Colonic mucosa (tissue), 4 donors: ENCODE measurements around the gene CYFIP1. TPM values are rescaled to one million over a fixed set of nuclear protein-coding genes. Genes with fewer than 3 reads are reported as not detected.

ENCODE experiments used
- DNase-seq: peaks from one replicate; pipeline ENCODE4 v3.0.0-alpha.2; 2020
- H3K27ac ChIP-seq: fragments of 200-600 bp; one replicate; pipeline ENCODE4 v1.8.0; 2021
- H3K27me3 ChIP-seq: fragments of 200-600 bp; one replicate; pipeline ENCODE4 v1.8.0; 2021
- H3K36me3 ChIP-seq: fragments of 200-600 bp; one replicate; pipeline ENCODE4 v1.8.0; 2021
- H3K4me1 ChIP-seq: fragments of 200-600 bp; one replicate; pipeline ENCODE4 v1.8.0; 2021; ENCODE audit warnings: mild to moderate bottlenecking
- H3K4me3 ChIP-seq: fragments of 200-600 bp; one replicate; pipeline ENCODE4 v1.8.0; 2021
- H3K9ac ChIP-seq, 2 donors: one replicate each; pipeline ENCODE4 v1.7.0; 2013; ENCODE audit warnings: control low read depth in 2 of 2, low read depth in 2 of 2, low read length in 2 of 2
- H3K9me3 ChIP-seq: fragments of 200-600 bp; one replicate; pipeline ENCODE4 v1.8.0; 2021
- intact Hi-C: fragments of 100-400 bp; cut with DNase I; formaldehyde crosslinking; loops from one replicate; pipeline ENCODE4 v1.14.1; 2022
- total RNA-seq, 2 donors: library from RNA; stranded (reverse); fragmentation: NEBNext Ultra II Directional in 1 of 2; extraction: Animal tissue kit (Norgen Biotek cat#: 25700) in 1 of 2; gene quantifications; one replicate each; pipeline ENCODE4 v1.2.1, GENCODE V29; 2021
- TF ChIP-seq, protein P1 (sequence below): fragments of 200-600 bp; IDR thresholded peaks from one replicate; pipeline ENCODE4 v1.8.0; 2022; ENCODE audit warnings: antibody characterized with exemption, mild to moderate bottlenecking
- donor health status: healthy.
- donor health status: DM: no; HTN: no; CAD: no.
- donor health status: DM: no; HTN: no; CAD: no.

CYFIP1 gene
- total RNA-seq, 2 donors from 2014 or later, result 119 to 165 TPM

DNA sequence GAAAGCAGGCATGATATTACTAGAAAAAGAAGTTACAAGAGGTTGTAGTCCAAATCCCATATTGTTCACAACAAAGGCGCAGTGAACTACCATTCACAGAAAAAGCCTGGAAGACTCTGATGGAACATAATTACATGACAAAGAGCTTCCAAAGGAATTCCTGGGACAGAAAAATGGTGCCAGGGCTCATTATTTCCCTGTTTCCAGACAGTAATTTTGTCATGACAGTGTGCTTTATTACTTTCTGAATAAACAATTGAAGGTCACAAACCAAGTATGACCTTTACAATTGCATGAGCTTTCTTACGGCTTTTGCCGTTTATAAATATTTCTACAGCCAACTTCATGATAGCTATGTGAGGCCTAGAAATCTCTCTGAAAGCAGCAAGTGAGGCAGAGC lies 61.0 kb downstream of the CYFIP1 start:
- no peaks in the 10 kb centered on the region for H3K9me3 ChIP-seq
- H3K4me3 ChIP-seq, result no peak overlapping the region
- intact Hi-C loops, result no loop called here
- no peak overlapping the region for H3K9ac ChIP-seq
- DNase-seq, result no peak
- H3K4me1 ChIP-seq, result no peaks in the 10 kb centered on the region
- peaks cover 4% of the 10 kb centered on the region for H3K36me3 ChIP-seq
- no peaks in the 10 kb centered on the region for H3K27me3 ChIP-seq
- TF ChIP-seq, protein P1, sequence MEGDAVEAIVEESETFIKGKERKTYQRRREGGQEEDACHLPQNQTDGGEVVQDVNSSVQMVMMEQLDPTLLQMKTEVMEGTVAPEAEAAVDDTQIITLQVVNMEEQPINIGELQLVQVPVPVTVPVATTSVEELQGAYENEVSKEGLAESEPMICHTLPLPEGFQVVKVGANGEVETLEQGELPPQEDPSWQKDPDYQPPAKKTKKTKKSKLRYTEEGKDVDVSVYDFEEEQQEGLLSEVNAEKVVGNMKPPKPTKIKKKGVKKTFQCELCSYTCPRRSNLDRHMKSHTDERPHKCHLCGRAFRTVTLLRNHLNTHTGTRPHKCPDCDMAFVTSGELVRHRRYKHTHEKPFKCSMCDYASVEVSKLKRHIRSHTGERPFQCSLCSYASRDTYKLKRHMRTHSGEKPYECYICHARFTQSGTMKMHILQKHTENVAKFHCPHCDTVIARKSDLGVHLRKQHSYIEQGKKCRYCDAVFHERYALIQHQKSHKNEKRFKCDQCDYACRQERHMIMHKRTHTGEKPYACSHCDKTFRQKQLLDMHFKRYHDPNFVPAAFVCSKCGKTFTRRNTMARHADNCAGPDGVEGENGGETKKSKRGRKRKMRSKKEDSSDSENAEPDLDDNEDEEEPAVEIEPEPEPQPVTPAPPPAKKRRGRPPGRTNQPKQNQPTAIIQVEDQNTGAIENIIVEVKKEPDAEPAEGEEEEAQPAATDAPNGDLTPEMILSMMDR, result no peak
- H3K27ac ChIP-seq, result no peak overlapping the region

- Histone ChIP-seq H3K9ac (no peak overlapping the region), H3K36me3 (peaks cover 4% of the 10 kb centered on the region), H3K4me1 (no peaks in the 10 kb centered on the region), H3K4me3 (no peak overlapping the region), H3K9me3 (no peaks in the 10 kb centered on the region), H3K27me3 (no peaks in the 10 kb centered on the region), H3K27ac (no peak overlapping the region)
- TF ChIP-seq, protein P1, result no peak
- intact Hi-C loops, result no loop called here
- DNase-seq, result no peak
Observed at GRCh38 chr15:22918596-22919140, 61.5 kb downstream of the CYFIP1 start.

GRCh38 chr15:22918056-22918455 lies 62.1 kb downstream of the CYFIP1 start:
- intact Hi-C loops, result no loop called here
- Histone ChIP-seq H3K4me3 (no peak overlapping the region), H3K36me3 (peaks cover 4% of the 10 kb centered on the region), H3K9me3 (no peaks in the 10 kb centered on the region), H3K4me1 (no peaks in the 10 kb centered on the region), H3K27me3 (no peaks in the 10 kb centered on the region), H3K27ac (no peak overlapping the region), H3K9ac (no peak overlapping the region)
- TF ChIP-seq, protein P1, result no peak
- DNase-seq, result no peak

DNA sequence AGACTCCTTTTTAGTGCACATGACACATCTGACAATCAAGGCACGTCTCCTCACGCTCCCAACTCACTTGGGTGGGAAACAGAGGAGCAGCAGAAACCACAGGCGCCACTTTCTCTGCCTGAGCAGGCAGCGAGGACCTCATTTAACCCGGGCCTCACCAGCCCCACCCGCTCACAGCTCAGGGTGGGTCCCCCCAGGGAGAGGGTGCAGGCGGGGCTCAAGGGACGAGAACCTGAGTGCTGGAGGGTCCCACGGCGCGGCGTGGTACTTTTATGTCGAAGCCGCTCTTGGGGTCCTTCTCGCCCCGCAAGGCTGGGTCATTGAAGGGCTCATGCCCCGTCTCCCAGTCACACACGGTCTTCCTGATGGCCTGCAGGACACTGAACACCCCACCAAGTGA lies 62.6 kb downstream of the CYFIP1 start:
- no peak overlapping the region for H3K9ac ChIP-seq
- TF ChIP-seq, protein P1, result no peak
- H3K4me3 ChIP-seq, result no peak overlapping the region
- H3K4me1 ChIP-seq, result no peaks in the 10 kb centered on the region
- no peaks in the 10 kb centered on the region for H3K9me3 ChIP-seq
- no peak overlapping the region for H3K27ac ChIP-seq
- H3K27me3 ChIP-seq, result no peaks in the 10 kb centered on the region
- peaks cover 4% of the 10 kb centered on the region for H3K36me3 ChIP-seq
- DNase-seq, result no peak
- intact Hi-C loops, result no loop called here

DNA sequence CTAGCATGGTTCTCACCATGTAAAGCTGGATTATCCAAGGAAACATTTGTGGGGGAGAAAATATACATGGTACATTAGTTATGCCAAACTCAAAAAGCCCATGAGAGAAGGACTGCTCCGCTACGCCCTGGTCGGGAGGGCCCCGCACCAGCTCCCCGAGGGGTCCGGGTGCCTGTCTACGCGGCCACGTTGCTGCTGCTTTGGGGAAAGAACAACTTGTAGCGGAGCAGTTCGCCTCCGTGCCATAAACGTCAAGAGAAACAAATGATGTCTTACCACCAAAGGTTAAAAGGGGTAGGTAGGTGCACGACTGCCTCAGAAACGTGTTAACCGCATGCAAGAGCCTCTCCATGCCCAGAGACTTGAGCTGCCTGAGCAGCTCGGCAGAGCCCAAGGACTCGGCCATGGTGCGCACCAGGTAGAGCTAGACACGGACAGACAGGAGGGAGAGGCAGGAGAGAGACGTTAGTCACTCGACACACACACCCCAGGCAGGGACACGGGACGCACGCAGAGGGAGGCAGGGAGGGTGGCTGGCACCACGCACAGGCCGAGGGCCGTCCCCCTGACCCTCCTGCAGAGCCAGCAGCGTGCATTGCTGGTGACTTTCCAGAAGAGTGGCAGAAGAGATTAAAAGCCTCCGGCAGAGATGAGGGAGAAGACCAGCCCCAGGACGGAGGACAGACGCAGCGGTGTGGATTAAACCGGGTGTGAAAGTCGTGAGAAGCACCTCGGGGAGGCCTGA lies 63.4 kb downstream of the CYFIP1 start:
- Histone ChIP-seq H3K27ac (no peak overlapping the region), H3K27me3 (no peaks in the 10 kb centered on the region), H3K9ac (no peak overlapping the region), H3K36me3 (peaks cover 4% of the 10 kb centered on the region), H3K9me3 (no peaks in the 10 kb centered on the region), H3K4me1 (no peaks in the 10 kb centered on the region), H3K4me3 (no peak overlapping the region)
- no peak for DNase-seq
- TF ChIP-seq, protein P1, result no peak
- intact Hi-C loops, result no loop called here
